T-helper 2 cell (primary cell): ENCODE data around the gene NHEJ1.

Source experiments
- DNase-seq, 5 experiments: peaks; one replicate each; pipeline versions ENCODE4 v3.0.0 to v3.0.0-alpha.2; 2012 to 2022

The NHEJ1 gene

DNA sequence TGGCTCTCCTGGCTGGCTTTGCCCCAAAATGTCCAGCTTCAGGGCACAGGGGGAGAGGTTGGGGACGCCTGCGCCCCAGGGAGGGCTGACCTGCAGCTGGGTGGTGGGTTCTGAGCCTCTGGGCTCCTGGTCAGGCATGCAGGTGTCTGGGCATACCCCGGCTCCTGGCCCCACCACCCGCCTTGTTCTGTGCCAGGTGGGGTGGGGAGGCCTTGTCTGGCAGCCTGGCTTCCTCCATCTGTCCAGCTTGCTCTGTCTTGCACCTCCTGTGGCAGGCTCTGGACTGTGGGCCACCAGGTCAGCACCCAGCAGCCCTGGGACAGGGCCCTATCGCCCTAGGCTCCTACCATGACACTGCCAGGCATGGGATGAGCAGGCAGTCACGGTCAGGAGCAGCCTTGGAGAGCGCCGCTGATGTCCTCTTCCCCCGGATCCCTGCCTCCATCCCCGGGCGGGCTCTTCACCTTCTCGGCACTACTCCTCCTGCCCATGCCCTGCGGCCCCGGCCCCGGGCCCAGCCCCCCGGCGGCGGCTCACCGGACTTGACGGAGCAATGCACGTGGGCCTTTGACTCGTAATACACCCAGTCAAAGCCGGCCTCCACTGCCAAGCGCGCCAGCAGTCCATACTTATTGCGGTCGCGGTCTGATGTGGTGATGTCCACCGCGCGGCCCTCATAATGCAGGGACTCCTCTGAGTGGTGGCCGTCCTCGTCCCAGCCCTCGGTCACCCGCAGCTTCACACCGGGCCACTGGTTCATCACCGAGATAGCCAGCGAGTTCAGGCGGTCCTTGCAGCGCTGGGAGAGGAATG, 103.5 kb downstream of the NHEJ1 start:
- DNase-seq: no peak

DNA sequence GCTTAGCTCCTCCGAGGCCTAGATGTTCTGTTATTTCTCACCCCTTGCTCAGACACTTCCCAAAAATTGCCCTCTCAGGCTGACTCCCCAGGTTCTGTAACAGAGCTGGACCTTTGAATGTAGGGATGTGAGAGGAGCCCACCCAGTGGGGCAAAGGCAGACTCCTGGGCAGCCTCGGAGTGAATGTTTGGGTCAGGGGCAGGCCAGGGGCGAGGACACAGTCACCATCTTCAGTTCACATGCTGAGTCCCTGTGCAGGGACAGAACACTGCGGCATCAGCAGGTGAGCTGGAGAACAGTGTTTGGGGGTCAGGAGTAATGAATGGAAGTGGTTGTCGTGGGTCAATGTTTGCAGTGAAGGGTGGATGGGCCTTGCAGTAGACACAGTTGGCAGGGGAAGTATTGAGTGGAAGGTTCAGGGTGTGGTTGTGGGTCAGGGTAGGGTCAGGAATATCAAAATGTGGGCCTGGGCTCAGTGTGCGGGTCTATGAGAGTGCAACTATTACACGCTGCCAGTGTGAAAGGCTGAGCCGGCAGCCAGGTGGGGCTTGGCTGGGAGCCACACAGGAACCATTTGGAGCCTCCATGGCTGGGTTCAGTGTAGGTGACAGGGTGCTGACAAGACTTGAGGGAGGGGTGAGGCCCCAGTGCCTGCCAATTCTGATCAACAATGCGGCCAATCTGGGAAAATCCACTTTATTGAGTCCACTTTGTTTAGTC, 104.3 kb downstream of the NHEJ1 start:
- no peak for DNase-seq

DNA sequence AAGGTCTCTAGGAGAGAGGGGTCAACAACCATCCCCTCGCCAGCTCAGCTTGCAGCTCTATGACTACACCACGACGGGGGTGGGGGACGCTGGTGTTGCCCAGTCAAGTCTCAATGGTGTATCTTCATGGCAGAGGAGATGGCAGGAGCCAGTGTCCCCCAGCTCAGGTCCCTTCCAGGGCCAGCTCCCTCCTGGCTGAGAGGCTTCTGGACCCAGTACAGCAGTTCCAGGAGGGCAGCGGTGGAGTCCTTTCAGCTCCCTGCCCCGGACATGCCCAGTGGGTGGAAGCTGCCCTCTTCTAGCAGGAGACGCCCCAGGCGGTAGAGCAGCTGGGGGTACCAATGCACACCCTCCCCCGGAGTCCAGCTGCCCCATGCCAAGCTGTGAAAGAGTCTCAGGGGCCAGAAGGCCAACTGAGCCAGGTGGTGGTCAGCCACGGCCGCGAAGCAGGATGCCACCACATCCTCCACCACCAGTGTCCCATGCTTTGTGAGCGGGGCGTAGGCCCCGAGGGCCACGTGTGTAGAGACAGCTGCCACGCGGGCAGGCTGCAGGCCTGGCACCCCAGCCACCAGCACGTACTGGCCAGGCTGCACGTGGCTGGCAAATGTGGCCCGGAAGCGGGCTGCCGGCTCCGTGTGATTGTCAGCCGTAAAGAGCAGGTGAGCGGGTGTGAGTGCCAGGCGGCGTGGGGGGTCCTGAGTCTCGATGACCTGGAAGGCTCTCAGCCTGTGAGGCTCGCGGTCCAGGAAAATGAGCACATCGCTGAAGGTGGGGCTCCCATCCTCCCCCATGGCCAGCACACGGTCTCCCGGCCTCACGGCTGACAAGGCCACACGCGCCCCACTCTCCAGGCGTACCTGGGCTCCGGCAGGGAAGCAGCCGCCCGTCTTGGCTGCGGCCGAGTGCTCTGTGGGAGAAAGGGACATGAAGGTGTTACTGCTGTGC, 105.4 kb downstream of the NHEJ1 start:
- no peak for DNase-seq

DNA sequence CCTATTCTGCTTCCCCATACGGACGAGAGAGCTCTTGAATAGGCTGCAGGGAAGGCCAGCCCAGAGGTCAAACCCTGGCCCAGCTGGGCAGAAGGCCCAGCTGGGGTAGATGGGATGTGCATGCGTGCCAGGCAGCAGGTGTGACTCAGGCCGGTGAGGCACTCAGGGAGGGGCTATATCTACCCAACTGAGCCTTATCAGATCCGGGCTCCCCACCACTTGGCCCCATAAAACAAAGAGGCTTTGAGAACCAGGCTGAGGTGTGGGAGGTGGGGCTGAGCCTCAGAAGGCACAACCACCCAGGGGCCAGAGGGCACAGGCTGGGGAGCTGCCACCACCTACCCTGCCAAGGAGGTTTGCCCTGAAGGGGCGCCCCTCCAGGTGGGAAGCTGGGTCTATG, 111.3 kb downstream of the NHEJ1 start:
- DNase-seq: no peak

DNA sequence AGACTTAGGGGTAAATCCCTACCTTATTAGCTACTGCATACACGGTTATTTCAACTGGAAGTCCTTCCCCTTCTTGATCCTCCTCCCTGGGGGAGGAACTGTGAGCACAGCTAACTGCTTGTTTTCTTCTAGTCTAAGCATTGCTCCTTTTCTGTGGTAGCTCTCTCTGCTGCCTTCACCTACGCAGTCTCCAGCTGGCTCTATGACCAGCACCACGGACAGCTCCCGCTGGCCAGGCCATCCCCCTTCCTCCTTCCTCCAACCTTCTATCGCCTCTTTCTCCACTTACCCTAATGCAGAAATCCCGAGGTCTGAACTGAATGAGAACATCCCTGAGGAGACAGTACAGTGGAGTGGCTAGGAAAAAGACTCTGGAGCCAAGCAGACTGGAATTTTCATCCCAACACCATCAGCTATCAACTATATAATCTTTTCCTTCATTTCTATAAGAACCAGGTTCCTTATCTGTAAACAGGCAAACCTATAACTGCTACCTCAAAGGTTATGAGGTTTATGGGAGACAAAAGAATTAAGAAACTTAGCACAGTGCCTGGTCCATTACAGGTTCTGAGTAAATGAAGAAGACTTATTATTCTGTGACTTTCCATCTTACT, 114.6 kb downstream of the NHEJ1 start:
- DNase-seq: peak in 1 of 5 experiments; percentile 19

DNA sequence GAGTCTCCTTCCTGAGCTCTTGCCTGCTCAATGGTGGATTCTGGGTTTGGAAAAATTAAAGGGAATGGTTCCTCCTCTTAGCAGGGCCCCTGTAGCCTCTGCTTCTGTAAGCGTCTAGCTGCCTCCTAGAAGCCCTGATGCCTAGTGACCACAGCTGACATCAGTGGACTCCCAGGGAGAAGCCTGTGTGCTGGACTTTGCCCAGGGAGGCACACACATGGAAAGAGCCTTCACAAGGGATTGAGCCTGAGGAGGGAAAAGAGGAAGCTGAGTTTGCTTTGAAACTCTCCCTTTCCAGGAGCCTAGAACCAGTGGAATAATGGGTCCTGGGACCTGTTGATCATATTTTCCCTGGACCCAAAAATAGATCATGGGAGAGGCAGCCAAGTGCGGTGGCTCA, 117.9 kb downstream of the NHEJ1 start:
- DNase-seq: no peak

DNA sequence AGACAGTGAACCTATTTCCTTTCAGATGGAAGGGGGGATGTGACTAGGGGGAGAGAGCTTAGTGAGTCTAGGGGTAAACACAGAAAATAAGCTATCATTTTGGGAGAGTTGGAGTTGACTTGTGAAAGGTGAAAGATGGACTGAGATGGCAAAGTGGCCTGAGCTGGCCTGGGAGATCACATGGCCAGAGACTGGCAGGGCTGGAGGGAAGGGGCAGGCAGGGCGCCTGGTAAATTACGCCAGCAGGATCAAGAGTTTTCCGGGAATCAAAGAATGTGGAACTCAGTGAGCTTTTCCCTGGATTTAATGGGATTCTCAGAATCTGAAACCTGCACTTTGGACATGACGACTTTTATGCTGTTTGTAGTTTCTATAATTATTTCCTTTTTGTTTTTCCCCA, 118.5 kb downstream of the NHEJ1 start:
- DNase-seq: no peak

DNA sequence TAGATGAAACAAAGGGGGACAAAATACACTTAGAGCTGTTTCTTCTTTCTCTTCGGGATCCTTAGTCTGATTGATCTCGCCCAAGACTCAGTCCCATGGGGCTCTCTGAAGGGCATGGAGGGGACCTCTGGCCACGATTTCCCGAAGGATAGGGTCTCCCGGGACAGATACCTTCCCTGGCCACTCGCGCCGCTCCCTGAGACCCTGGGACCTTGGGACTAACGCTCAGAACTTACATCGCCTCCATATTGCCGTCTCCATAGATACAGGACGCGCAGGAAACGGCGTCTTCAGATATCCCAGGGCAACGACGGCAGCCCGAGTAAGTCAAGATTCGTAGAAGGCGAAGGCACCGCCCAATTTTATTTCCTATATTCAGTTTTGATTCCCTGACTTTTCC, 119.4 kb downstream of the NHEJ1 start, which contains the start of gene CFAP65:
Gene CFAP65, minus strand, starts transcription at position 265 of the 400 bp plus-strand sequence. CDS start 2,468 bp downstream, outside the sequence.
- peak in 1 of 5 experiments; percentile 40 for DNase-seq

DNA sequence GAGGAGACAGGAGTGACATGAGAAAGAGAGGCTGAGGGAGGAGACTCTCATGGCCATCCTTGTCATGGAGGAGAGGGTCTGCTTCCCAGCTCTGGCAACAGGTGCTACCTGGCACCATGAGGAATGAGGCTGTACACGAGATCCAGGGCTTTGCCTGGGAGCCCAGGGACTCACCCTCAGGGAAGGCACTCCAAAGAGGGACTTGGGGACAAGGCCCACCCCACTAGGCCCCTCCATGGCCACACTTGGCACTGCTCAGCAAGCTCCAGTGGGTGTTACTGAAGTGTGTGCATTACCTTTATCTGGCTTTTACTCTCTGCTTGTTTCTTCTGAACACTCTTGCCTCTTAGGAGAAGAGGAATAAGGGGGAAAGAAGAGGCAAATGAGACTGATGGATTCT, 122.0 kb downstream of the NHEJ1 start:
- DNase-seq: no peak

DNA sequence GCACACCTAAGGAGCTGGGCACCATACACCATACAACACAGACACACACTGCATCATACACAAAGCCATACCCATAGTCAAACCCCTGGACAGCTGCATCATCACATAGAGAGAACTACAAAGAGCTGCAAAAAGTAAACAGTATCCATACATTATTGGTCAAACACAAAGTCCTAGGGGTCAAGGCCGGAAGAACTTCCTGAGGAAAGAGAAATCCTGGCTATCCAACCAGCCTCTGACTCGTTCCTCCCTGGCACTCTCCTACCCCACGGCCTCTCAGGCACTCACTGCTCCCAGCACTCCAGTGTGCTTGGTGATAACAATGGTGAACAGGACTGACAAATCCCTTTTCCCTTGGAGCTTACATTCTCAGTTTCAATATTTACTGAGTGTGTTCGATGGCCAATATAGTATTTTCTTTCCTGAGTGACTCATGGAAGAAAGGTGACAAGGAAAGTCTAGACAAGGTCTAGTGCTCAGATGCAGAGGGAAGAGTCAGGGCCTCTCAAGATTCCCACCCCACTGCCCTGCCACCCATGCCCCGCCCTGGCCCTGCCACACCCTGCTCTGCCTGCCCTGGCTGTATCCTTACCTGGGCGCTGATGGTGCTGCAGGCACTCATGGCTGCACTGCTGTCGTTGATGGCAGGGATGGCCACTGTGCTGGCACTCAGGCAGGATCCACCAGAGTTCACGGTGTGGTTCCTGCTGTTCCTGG, 122.7 kb downstream of the NHEJ1 start:
- no peak for DNase-seq

DNA sequence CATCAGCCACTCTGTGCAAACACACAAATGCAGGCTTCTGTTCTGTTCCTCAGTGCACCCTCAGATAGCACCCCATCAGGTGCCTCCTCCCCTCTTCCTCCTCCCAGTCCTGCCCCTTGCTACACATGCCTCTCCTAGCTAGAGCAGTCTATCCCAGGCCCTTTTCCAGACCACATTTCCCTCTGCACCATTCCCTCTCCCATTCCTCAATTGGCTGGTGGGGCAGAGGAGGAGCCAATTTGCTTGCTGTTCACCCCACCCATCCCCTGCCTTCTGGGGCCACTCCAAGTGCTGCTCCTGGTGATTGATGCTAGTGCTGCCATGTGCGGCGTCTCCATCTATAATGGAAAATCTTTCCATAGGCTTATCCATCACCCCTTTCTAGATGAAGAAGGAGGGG, 124.7 kb downstream of the NHEJ1 start:
- DNase-seq: no peak

DNA sequence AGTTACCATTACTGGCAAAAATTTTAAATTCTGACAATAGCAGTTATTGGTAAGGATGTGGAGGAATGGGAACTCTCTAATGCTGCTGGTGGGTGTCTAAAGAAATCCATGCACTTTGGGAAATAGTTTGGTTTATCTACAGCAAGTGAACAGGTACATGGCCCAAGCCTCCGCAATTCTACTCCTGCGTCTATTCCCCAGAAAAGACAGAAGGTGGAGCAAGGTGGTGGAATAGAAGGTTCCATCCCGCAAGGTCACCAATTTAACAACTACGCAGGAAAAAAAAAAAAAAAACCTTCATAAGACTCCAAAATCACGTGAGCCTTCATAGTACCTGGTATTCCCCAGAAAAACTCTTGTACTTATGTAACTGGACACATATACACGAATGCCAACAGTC, 125.8 kb downstream of the NHEJ1 start:
- DNase-seq: no peak

DNA sequence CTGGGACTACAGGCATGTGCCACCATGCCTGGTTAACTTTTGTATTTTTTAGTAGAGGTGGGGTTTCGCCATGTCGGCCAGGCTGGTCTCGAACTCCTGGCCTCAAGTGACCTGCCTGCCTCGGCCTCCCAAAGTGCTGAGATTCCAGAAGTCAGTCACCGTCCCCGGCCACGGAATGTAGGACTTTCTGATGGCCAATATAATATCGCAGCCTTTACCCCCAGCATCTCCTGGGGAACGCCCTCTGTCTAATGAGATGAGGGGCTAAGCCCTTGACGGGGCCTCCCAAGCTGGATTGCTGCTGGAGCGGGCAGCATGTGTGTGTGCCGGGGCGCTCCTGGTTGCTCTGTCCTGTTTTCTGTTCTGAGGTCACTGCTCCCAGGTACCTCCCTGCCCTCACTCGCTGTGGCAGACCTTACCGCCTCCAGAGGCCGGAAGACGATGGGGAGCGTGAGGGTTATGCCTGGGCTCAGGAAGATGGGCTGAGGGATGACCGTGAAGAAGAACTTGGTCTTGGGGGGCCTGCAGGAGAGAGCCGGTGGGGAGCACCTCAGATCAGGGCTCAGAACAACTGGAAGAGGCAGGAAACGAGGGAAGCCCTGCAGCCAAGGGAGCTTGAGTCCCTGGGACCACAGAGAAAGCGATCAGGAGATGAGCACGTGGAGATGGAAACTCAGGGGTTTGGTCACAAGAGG, 128.4 kb downstream of the NHEJ1 start:
- DNase-seq: no peak

DNA sequence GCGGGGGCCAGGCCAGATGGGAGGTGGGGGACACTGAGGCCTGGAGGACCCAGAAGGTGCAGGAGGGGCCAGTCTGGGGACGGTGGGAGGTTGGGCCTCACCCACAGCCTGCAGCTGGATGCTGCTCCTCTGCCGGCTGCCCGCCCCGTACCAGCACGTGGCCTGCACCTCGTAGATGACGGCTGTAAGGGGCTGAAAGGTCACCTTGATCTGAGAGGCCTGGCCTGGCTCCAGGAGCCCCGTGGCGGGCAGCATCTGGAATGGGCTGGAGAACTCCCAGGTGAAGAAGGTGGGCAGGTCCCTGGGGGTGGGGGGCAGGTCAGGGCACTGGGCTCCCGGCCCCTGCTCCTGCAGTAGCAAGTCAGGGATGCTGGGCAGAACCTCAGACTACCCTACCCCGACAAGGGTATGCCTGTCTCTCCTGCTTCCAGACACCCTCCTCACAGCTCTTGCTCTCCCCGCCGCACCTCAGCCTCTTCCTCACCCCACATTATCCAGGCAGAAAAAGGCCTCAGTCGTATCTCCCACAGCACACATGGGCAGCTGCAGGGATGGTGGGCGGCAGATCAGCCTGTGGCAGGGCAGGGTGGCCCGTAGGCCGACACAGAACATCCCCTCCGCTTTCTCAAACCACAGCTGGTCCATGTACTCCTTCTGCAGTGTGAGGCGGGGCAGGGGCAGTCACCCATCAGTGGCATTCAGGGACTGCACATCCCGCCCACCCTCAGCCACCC, 129.4 kb downstream of the NHEJ1 start:
- no peak for DNase-seq

DNA sequence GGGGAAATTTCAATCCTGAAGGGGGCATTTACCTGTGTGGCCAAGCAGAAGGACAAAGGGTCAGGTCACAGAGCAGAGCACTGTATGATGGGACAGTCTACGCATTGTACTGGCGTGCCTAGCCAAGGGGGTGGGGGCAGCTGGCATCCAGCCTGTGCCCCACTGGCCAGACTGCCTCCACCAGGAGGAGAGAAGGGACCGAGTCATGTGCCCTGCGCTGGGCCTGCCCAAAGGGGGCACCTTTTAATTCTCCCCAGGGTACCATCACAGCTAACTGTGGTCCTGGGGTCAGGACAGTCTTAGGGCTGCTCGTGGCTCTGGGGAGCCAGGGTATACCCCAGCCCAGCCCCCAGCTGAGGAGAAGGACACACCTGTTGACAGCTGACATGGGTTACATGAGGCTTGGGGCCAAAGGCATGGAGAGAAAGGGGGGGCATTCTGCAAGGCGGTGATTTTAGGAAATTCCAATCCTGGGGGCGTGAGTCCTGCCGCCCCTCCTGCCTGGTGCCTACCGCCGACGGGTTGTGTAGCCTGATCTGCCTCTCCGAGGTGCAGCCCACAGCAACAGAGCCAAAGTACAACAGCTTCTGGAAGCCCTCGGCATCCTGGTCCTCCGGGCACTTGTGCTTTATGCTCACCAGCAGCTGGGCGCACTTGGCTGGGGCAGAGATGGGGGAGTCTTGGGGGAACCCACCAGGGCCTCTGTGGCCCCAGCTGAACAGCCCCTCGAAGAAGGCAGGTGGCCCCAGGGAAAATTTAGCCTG, 130.3 kb downstream of the NHEJ1 start:
- no peak for DNase-seq

DNA sequence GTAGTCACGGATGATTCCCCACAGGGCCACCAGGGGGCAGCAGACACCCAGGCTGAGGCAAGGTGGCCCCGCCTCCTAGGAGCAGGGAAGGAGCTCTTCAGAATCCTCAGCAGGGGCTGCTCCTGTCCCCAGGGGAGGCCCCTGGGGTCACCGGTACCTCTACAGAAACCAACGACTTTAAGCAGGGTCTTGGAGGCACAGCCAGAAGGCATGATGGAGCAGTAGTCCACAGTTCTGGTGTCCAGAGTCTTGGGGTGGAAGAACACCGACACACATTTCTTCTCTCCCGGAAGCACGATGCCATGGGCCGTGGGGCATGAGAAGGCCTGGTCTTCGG, 130.8 kb downstream of the NHEJ1 start:
- peak; percentile 53 to 68 (median 64) for DNase-seq

DNA sequence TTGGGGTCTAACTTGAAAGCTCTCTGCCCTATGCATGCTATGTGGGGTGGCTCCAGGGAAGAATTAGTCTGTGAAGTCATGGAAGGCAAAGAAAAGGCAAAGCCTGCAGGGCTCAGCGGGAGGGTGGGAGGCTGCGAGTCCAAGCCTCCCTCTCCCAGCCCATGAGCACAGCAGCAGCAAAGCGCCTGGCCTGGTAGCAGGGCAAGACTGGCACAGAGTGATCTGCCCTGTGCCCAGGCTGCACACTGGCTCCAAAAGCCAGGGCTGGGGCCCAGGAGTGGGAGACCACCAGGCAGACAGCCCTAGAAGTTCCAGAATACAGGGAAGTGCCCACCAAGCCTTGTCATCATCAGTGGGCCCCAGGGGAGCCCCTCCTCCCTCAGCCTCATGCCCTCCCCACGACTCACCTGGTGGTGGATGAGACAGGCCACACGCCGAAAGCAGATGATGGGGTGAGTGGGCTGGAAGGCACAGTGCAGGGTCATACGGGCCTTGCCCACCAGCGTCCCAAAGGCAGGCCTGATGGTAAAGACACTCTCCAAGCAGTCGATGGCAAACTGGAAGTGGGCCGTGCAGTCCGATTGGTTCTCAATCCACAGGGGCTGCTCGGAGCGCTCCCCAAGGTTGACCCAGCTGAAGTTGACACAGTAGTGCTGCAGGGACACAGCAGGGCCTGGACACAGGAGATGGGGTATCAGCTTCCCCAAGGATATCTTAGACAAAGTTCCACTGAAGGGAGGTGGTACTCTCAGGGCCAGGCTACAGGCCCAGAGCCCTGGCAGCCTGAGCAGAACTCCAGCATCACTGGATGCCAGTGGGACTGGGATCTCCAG, 131.4 kb downstream of the NHEJ1 start:
- DNase-seq: no peak

DNA sequence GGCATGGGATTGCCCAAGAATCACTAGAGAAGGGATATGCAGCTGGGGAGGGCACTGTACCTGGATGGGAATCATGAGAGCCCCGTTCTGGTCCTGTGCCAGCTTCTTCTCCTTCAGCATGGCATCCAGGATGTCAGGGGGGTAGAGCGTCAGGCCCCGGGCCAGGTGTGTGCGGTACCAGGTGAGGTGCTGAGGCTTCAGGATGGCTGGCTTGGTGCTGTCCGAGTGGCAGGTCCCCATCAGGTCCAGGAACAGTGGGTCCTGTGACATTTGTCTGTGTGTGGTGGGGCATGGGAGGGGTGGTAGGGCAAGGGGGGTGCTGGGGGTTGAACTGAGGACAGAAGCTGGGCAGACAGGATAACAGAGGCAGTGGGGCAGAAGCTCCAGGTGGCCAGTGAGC, 132.5 kb downstream of the NHEJ1 start:
- DNase-seq: no peak

DNA sequence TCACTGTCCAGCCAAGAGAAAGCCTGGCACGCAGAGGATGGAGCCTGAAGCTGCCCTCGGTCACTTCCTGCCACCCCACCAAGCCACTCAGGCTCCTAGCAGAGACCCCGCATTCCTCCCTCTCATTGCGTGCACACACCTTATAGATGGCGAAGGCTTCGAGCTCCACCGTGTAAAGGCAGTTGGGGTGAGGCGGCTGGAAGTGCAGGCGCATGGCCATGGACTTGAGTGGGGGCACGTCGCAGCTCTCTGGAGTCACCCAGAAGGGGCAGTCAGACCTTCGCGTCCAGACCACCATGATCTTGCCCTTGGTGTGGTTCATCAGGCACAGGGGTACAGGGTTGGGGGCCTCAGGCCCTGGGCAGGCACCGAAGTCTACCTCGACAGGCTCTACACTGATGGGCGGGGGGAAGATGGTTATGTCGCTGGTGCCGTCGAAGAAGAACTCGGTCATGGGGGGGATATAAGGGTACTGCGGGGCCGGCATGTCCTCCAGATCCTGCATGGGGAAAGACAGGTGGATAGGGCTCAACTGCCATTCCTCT, 133.0 kb downstream of the NHEJ1 start:
- no peak for DNase-seq
